ENCODE results near the gene TMEM151A.

DNA sequence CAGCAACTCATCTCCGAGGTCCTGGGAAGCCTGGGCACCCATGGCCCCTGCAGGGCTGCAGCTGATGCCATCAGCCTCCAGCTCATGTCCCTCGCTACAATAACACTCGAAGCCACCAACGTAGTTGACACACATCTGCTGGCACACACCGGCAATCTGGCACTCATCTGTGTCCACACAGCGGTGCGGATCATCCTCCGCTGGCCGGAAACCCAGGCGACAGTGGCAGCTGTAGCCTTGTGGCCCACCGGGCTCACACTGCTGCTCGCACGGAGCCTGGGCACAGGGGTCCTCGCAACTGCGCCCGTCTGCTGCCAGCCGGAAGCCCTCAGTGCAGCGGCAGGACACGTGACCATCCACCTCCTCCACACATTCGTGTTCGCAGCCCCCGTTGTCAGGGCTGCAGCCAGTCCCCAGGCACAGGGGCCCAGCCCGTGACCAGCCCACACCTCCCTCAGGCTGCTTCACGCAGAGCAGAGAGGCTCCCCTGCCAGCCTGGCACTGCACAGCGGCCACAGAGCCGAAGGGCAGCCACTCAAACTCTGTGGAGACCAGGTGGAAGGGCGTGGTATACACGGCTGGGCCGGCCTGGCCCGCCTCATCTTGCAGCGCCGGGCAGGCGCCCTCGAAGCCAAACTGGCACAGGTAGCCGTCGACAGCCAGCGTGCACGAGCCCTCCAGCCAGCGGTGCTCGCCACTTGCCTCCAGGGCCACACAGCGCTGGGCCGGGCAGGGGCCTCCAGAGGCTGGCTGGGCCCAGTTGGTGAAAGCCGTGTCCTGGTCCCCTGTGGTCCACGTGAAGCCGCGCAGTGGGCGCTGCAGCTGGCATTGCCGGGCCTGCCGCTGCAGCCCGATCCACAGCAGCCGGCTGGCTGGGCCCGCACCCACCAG lies 24.5 kb downstream of the TMEM151A start:
- TF ChIP-seq, protein P1, sequence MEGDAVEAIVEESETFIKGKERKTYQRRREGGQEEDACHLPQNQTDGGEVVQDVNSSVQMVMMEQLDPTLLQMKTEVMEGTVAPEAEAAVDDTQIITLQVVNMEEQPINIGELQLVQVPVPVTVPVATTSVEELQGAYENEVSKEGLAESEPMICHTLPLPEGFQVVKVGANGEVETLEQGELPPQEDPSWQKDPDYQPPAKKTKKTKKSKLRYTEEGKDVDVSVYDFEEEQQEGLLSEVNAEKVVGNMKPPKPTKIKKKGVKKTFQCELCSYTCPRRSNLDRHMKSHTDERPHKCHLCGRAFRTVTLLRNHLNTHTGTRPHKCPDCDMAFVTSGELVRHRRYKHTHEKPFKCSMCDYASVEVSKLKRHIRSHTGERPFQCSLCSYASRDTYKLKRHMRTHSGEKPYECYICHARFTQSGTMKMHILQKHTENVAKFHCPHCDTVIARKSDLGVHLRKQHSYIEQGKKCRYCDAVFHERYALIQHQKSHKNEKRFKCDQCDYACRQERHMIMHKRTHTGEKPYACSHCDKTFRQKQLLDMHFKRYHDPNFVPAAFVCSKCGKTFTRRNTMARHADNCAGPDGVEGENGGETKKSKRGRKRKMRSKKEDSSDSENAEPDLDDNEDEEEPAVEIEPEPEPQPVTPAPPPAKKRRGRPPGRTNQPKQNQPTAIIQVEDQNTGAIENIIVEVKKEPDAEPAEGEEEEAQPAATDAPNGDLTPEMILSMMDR (IDR thresholded peaks at IDR 0.05 in 4 of 5, conservative IDR thresholded peaks at IDR 0.05 in 1 of 5): no peak
- TF ChIP-seq POLR2A (IDR thresholded peaks at IDR 0.05): no peak

Data from gastrocnemius medialis (tissue), 4 donors.